ENCODE measurements around the gene CAVIN4. TPM values are rescaled to one million over a fixed set of nuclear protein-coding genes. Genes with fewer than 3 reads are reported as not detected.
A peak's percentile ranks its signal among the peaks of the same experiment; 100 is the strongest.

The CAVIN4 gene
- total RNA-seq, 3 donors from 2014 or later, result 0.14 to 0.82 TPM; not detected in 1

GRCh38 chr9:100583014-100583802 is 5.3 kb downstream of the CAVIN4 start:
- H3K4me3 ChIP-seq, result no peak overlapping the region
- TF ChIP-seq CTCF (IDR thresholded peaks at IDR 0.05), result no peak
- DNase-seq (no peak), ATAC-seq (no peak)
- H3K36me3 ChIP-seq (ENCODE audit: low read depth), result no peaks in the 10 kb centered on the region
- intact Hi-C loops (cut with DNase I, micrococcal nuclease), result no loop called here
- no peaks in the 10 kb centered on the region for H3K4me1 ChIP-seq (ENCODE audit: low read depth)
- no peaks in the 10 kb centered on the region for H3K9me3 ChIP-seq

GRCh38 chr9:100584951-100585350 is 7.1 kb downstream of the CAVIN4 start:
- no peaks in the 10 kb centered on the region for H3K4me1 ChIP-seq (ENCODE audit: low read depth)
- no peaks in the 10 kb centered on the region for H3K36me3 ChIP-seq (ENCODE audit: low read depth)
- no peak for TF ChIP-seq CTCF (IDR thresholded peaks at IDR 0.05)
- no peak overlapping the region for H3K4me3 ChIP-seq
- H3K9me3 ChIP-seq, result no peaks in the 10 kb centered on the region
- DNase-seq (no peak), ATAC-seq (no peak)
- intact Hi-C loops (cut with DNase I, micrococcal nuclease), result no loop called here

DNA sequence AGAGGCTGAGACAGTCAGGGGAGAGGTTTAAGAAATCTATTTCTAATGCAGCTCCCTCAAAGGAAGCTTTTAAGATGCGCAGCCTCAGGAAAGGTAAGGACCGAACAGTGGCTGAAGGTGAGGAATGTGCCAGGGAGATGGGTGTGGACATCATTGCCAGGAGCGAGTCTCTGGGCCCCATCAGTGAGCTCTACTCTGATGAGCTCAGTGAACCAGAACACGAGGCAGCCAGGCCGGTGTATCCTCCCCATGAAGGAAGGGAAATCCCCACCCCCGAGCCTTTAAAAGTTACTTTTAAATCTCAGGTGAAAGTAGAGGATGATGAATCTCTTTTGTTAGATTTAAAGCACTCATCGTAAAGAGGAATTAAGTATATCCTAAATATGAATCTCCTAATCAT is 8.2 kb downstream of the CAVIN4 start:
- intact Hi-C loops (cut with DNase I, micrococcal nuclease), result no loop called here

DNA sequence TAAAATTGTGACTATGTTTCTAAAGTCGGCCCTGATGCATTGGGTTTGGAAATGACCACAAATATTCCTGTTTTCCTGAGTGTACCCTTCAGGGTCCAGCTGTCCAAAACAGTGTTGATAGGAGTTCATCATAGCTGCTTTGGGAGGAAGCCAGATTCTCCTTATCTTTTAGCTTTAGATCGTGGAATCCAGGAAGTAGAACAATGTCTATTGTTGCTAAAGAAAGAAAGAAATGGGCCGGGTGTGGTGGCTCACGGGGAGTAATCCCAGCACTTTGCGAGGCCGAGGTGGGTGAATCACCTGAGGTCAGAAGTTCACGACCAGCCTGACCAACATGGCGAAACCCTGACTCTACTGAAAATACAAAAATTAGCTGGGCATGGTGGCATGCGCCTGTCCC is 9.5 kb downstream of the CAVIN4 start:
- ATAC-seq (peak; percentile 16), DNase-seq (no peak)
- no peak for TF ChIP-seq CTCF (IDR thresholded peaks at IDR 0.05)
- intact Hi-C loops (cut with DNase I, micrococcal nuclease), result no loop called here
- Histone ChIP-seq H3K4me1 (ENCODE audit: low read depth) (no peaks in the 10 kb centered on the region), H3K4me3 (no peak overlapping the region), H3K36me3 (ENCODE audit: low read depth) (no peaks in the 10 kb centered on the region), H3K9me3 (no peaks in the 10 kb centered on the region)

More for the DNA sequence above, 8.2 kb downstream of the CAVIN4 start:
- ATAC-seq (no peak), DNase-seq (no peak)
- TF ChIP-seq CTCF (IDR thresholded peaks at IDR 0.05), result no peak
- H3K9me3 ChIP-seq, result no peaks in the 10 kb centered on the region
- no peak overlapping the region for H3K4me3 ChIP-seq
- H3K4me1 ChIP-seq (ENCODE audit: low read depth), result no peaks in the 10 kb centered on the region
- no peaks in the 10 kb centered on the region for H3K36me3 ChIP-seq (ENCODE audit: low read depth)

GRCh38 chr9:100589582-100589981 is 11.7 kb downstream of the CAVIN4 start:
- no peaks in the 10 kb centered on the region for H3K4me1 ChIP-seq (ENCODE audit: low read depth)
- ATAC-seq, result no peak
- H3K4me3 ChIP-seq, result no peak overlapping the region
- TF ChIP-seq CTCF (IDR thresholded peaks at IDR 0.05), result no peak
- H3K36me3 ChIP-seq (ENCODE audit: low read depth), result no peaks in the 10 kb centered on the region
- intact Hi-C loops (cut with DNase I, micrococcal nuclease), result no loop called here
- DNase-seq, result no peak
- no peaks in the 10 kb centered on the region for H3K9me3 ChIP-seq

Measured in mucosa of descending colon (tissue), 3 donors.